ENCODE data around the gene ALK.

DNA sequence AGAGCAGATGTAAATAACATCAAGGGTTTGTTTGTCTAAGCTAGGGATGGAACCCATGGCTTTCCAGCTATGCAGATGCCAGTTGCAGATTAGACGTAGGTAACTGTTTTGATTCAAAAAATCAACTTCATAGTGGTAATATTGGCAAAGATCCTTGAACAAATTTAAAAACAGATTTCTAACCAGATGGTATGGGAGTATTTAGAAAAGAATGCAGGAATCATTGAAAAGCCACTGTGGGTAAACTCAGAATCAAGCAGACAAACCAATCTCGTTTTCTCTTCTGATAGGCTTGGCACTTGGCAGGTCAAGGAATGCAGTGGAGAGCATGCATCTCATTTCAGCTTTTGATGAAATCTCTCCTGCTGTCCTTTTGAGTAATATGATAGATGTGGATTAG is 428.7 kb downstream of the ALK start:
- no peak for TF ChIP-seq CTCF (IDR thresholded peaks at IDR 0.05)
- TF ChIP-seq SIN3A (IDR thresholded peaks at IDR 0.05; ENCODE audit: borderline replicate concordance, low read depth, low read length), result no peak
- TF ChIP-seq JUND (IDR thresholded peaks at IDR 0.05), result no peak
- no peak for TF ChIP-seq RAD21 (IDR thresholded peaks at IDR 0.05; ENCODE audit: low read length)
- no peak for TF ChIP-seq EP300 (IDR thresholded peaks at IDR 0.05; ENCODE audit: borderline replicate concordance in 1 of 2, low read depth in 1 of 2, low read length in 1 of 2)
- TF ChIP-seq EZH2phosphoT487 (IDR thresholded peaks at IDR 0.05; ENCODE audit: borderline replicate concordance, low read depth), result no peak
- TF ChIP-seq RCOR1 (IDR thresholded peaks at IDR 0.05; ENCODE audit: low read length), result no peak
- TF ChIP-seq YY1 (IDR thresholded peaks at IDR 0.05; ENCODE audit: low read depth), result no peak
- no peak for TF ChIP-seq SMC3 (IDR thresholded peaks at IDR 0.05; ENCODE audit: low read depth, low read length)
- no peak for TF ChIP-seq TAF1 (IDR thresholded peaks at IDR 0.05; ENCODE audit: borderline replicate concordance, low read depth, low read length)
- no peak for TF ChIP-seq TEAD4 (IDR thresholded peaks at IDR 0.05; ENCODE audit: borderline replicate concordance, insufficient read depth)
- TF ChIP-seq POLR2AphosphoS5 (IDR thresholded peaks at IDR 0.05; ENCODE audit: low read depth, low read length), result no peak
